Omental fat pad (tissue), 4 donors: Measurements from ENCODE around the gene CBX8. TPM values are rescaled to one million over a fixed set of nuclear protein-coding genes. Genes with fewer than 3 reads are reported as not detected.

Source experiments
- ATAC-seq: fragments of 150-250 bp; one replicate; pipeline ENCODE4 v1.9.1; 2016; ENCODE audit warnings: mild to moderate bottlenecking, moderate library complexity; ENCODE audit not compliant: low FRiP score
- DNase-seq: peaks from one replicate; pipeline ENCODE4 v3.0.0-alpha.2; 2019; ENCODE audit warnings: low spot score
- total RNA-seq, 4 donors: library from RNA; depleted of rRNA; stranded (reverse); fragments of >200 nt; gene quantifications; one replicate each; pipeline ENCODE4 v1.1.0, GENCODE V29; 2016
- TF ChIP-seq, protein P1 (sequence below), 3 donors: fragments of 450-650 bp; IDR thresholded peaks; one replicate each; pipeline ENCODE4 v1.5.1; 2016 to 2017; ENCODE audit warnings: antibody characterized with exemption in 3 of 3, mild to moderate bottlenecking in 3 of 3, moderate library complexity in 2 of 3

Gene CBX8
- total RNA-seq, 4 donors from 2014 or later: 0.88 to 2.2 (median 1.2) TPM

DNA sequence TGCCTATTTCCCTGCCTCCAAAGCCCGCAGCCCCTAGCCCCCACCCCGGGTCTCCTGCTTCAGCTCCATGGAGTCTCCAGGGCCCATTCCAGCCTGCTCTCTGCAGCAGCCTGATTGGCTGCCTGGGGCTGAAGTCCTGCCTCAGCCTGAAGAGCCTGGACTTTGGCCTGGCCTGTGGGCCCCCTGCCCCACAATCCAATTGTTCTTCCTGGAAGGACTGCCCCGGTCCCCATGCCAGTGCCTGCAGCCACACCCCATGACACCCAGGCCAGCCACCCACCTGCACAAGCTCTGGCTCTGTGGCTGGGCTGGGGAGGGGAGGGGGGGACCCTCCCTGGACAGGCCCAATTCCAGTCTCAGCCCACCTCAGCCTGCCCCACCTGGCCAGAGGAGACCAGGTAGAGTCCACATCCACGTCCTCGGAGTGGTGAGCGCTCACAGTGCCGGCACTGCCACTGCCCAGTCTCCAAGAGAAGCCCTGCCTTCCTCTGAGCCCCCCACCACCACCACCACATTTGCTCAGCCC, 53.9 kb downstream of the CBX8 start:
- no peak for DNase-seq
- no peak for ATAC-seq
- TF ChIP-seq, protein P1, sequence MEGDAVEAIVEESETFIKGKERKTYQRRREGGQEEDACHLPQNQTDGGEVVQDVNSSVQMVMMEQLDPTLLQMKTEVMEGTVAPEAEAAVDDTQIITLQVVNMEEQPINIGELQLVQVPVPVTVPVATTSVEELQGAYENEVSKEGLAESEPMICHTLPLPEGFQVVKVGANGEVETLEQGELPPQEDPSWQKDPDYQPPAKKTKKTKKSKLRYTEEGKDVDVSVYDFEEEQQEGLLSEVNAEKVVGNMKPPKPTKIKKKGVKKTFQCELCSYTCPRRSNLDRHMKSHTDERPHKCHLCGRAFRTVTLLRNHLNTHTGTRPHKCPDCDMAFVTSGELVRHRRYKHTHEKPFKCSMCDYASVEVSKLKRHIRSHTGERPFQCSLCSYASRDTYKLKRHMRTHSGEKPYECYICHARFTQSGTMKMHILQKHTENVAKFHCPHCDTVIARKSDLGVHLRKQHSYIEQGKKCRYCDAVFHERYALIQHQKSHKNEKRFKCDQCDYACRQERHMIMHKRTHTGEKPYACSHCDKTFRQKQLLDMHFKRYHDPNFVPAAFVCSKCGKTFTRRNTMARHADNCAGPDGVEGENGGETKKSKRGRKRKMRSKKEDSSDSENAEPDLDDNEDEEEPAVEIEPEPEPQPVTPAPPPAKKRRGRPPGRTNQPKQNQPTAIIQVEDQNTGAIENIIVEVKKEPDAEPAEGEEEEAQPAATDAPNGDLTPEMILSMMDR (IDR thresholded peaks at IDR 0.05): no peak

DNA sequence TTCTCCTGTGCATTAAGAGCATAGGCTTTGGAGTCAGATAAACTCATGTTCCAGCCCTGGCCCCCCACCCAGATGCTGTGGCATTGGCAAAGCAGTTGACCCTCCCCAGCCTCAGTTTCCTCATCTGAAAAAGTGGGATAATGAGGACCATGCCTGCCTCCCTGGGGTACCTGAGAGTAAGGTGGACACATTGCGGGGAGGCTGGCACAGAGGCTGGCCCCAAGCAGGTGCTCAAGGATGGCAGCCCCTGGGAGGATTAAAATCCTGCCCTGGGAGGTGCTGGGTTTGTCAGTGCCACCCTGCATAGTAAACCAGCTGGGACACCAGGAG, 54.3 kb downstream of the CBX8 start:
- TF ChIP-seq, protein P1 (IDR thresholded peaks at IDR 0.05): no peak
- ATAC-seq (no peak), DNase-seq (no peak)

Other genes with a start within 250 kb of the CBX8 start
- gene RBFOX3, start 186.0 kb downstream of the CBX8 start, total RNA-seq: not detected
- not detected for gene ENPP7, start 66.1 kb downstream of the CBX8 start, total RNA-seq
- 1 to 10 TPM in 2 of 4 donors, under 1 TPM in 2; 0.28 to 5.2 (median 1.5) TPM for gene CBX2, start 18.9 kb downstream of the CBX8 start, total RNA-seq
- 10 to 100 TPM in 2 of 4 donors, 1 to 10 TPM in 2; 5.5 to 16.6 (median 10.6) TPM for gene CBX4, start 42.4 kb upstream of the CBX8 start, total RNA-seq
- gene TBC1D16, start 238.8 kb upstream of the CBX8 start, total RNA-seq: 10 to 100 TPM; 46.1 to 97.9 (median 65.3) TPM
- gene CCDC40, start 239.6 kb upstream of the CBX8 start, total RNA-seq: 1 to 10 TPM; 3.5 to 8.8 (median 5.3) TPM